Heart left ventricle (tissue), 16 donors: ENCODE results near the gene GC. TPM values are rescaled to one million over a fixed set of nuclear protein-coding genes. Genes with fewer than 3 reads are reported as not detected.

ENCODE experiments used
- ATAC-seq, 4 donors: fragments of 200-7000 bp; cut with Tn5 transposase; one replicate each; pipeline ENCODE4 v1.9.1; 2020 to 2022; ENCODE audit warnings: moderate library complexity in 4 of 4, mild to moderate bottlenecking in 3 of 4, moderate number of reproducible peaks in 1 of 4
- DNase-seq, 5 donors: peaks; one replicate each; pipeline ENCODE4 v3.0.0-alpha.2; 2020
- H3K27ac ChIP-seq, 12 donors: fragments of 200-600 bp; sonication (generic) in 4 of 12; one replicate each; pipeline versions ENCODE4 v1.5.0 to v1.8.0; 2016 to 2022; ENCODE audit warnings: mild to moderate bottlenecking in 2 of 12
- H3K27me3 ChIP-seq, 9 donors: fragments of 200-600 bp; sonication (generic) in 2 of 9; one replicate each; pipeline versions ENCODE4 v1.5.1 to v1.8.0; 2016 to 2022; ENCODE audit warnings: mild to moderate bottlenecking in 3 of 9
- H3K36me3 ChIP-seq, 9 donors: fragments of 200-600 bp; sonication (generic) in 2 of 9; one replicate each; pipeline versions ENCODE4 v1.5.0 to v1.8.0; 2018 to 2022; ENCODE audit warnings: mild to moderate bottlenecking in 2 of 9
- H3K4me1 ChIP-seq, 12 donors: fragments of 200-600 bp; sonication (generic) in 4 of 12; one replicate each; pipeline versions ENCODE4 v1.5.0 to v1.8.0; 2016 to 2022; ENCODE audit warnings: mild to moderate bottlenecking in 3 of 12
- H3K4me3 ChIP-seq, 12 donors: fragments of 200-600 bp; sonication (generic) in 4 of 12; one replicate each; pipeline versions ENCODE4 v1.5.0 to v1.8.0; 2017 to 2022; ENCODE audit warnings: mild to moderate bottlenecking in 9 of 12, moderate library complexity in 4 of 12
- H3K9me3 ChIP-seq, 12 donors: fragments of 200-600 bp; sonication (generic) in 4 of 12; one replicate each; pipeline versions ENCODE4 v1.5.0 to v1.8.0; 2016 to 2022; ENCODE audit warnings: mild to moderate bottlenecking in 1 of 12
- POLR2A ChIP-seq, 2 donors: fragments of 450-650 bp; IDR thresholded peaks; one replicate each; pipeline ENCODE4 v1.6.1; 2017; ENCODE audit warnings: antibody characterized with exemption in 2 of 2, mild to moderate bottlenecking in 2 of 2, moderate library complexity in 2 of 2
- WGBS, 4 donors: extraction: QIAGEN DNeasy Blood & Tissue Kit in 2 of 4; methylation state at CpG; one replicate each; pipeline versions ENCODE4 v1.1.5 to v1.1.7; 2013 to 2018; 5-methylcytosine and 5-hydroxymethylcytosine counted together
- intact Hi-C, 10 donors: fragments of 100-400 bp; cut with DNase I; formaldehyde crosslinking; loops; one replicate each; pipeline versions ENCODE4 v1.11.1 to v1.14.2; 2022
- polyA plus RNA-seq, 2 donors: library from polyadenylated mRNA; stranded (reverse); fragments of 200-250 nt; gene quantifications; one replicate each; pipeline ENCODE4 v1.2.3, GENCODE V29; 2013
- total RNA-seq, 9 donors: library from RNA; depleted of rRNA in 2 of 9; stranded (reverse); fragments of >200 nt in 2 of 9; fragmentation: NEBNext Ultra II Directional in 3 of 9; extraction: Animal tissue kit (Norgen Biotek cat#: 25700) in 3 of 9; gene quantifications; one replicate each; pipeline versions ENCODE4 v1.1.0 to v1.2.4, GENCODE V29; 2016 to 2023
- TF ChIP-seq, protein P1 (sequence below), 12 donors: fragments of 200-600 bp; sonication (generic) in 4 of 12; IDR thresholded peaks; one replicate each; pipeline versions ENCODE4 v1.5.0 to v1.8.0; 2018 to 2022; ENCODE audit warnings: antibody characterized with exemption in 12 of 12, mild to moderate bottlenecking in 5 of 12
- donor health status: ischemic (EF 13 %, LVEDD 7.1; RV severe dilation, severe dysfunction).
- donor health status: healthy with polysubstance abuse.
- donor health status: DM: no; HTN: yes; CAD: no.
- donor health status: DM: no; HTN: no; CAD: no.
- donor health status: ischemic (EF 25% LVEDD 6.9; RV normal size, moderate dysfunction).
- donor health status: ischemic (EF 25% LVEDD 5.7; RV mildly dilated, moderate dysfunction).
- donor health status: healthy.
- donor health status: DM: yes; HTN: yes; CAD: no.
- donor health status: ischemic (EF 35%, LVEDD 5.7; RV mildly dilated, moderate dysfunction).
- donor health status: nonischemic (EF 11% LVEDD 7.7; RV severe dilation, severe dysfunction).
- donor health status: DM: yes; HTN: yes; CAD: no.
- donor health status: PGD.
- donor health status: ischemic (EF 29% LVEDD 5.4; RV normal size, mild dysfunction).
- donor health status: nonischemic (EF 23%, LVEDD 6.1; RV moderate dilation, normal function).

Gene GC
- total and polyA plus RNA-seq, 11 donors: 0.11 to 0.55 TPM; not detected in 9

DNA sequence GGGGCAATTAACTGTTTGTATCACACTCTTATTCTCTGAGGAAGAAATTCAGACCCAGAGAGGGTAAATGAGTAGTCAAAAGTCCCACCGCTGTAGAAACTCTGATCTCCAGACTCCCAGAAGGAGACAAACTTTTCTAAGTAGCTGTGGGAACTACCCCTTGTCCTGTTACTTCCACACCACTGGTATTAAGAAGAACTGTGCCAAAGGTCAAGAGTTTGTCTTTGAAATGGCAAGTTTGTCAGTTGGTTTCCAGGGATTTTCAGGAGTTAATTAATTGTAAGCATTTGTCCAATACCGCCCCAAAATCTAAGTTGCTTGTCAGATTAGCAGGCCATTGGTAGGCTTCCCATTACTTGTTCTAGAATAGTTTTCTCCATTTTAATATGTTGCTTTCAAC is 85.7 kb downstream of the GC start:
- H3K36me3 ChIP-seq: no peaks in the 10 kb centered on the region
- DNase-seq (no peak), ATAC-seq (no peak)
- no peaks in the 10 kb centered on the region for H3K27me3 ChIP-seq
- WGBS, 4 donors: 86 to 97% (median 90%) methylated on average over 2 of the region's 2 CpGs
- H3K9me3 ChIP-seq: no peaks in the 10 kb centered on the region
- H3K4me3 ChIP-seq: no peak overlapping the region
- H3K27ac ChIP-seq: no peak overlapping the region
- TF ChIP-seq, protein P1, sequence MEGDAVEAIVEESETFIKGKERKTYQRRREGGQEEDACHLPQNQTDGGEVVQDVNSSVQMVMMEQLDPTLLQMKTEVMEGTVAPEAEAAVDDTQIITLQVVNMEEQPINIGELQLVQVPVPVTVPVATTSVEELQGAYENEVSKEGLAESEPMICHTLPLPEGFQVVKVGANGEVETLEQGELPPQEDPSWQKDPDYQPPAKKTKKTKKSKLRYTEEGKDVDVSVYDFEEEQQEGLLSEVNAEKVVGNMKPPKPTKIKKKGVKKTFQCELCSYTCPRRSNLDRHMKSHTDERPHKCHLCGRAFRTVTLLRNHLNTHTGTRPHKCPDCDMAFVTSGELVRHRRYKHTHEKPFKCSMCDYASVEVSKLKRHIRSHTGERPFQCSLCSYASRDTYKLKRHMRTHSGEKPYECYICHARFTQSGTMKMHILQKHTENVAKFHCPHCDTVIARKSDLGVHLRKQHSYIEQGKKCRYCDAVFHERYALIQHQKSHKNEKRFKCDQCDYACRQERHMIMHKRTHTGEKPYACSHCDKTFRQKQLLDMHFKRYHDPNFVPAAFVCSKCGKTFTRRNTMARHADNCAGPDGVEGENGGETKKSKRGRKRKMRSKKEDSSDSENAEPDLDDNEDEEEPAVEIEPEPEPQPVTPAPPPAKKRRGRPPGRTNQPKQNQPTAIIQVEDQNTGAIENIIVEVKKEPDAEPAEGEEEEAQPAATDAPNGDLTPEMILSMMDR (IDR thresholded peaks at IDR 0.05): no peak
- no peak for TF ChIP-seq POLR2A (IDR thresholded peaks at IDR 0.05)
- intact Hi-C loops: no loop called here
- no peaks in the 10 kb centered on the region for H3K4me1 ChIP-seq

DNA sequence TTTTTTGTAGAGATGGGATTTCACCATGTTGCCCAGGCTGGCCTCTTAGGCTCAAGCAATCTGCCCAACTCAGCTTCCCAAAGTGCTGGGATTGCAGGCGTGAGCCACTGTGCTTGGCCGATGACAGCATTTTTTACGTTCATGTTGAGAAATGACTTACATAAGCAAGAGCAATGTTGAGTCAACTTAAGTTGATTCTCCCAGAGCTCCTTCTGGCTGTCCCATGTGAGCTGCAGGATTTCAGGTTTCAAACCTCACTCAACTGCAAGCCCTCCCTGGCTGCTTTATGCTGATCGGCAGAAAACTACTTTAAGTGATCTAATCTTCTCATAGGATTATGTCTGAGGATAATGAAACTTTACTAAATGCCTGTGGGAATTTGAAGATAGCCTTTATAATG is 86.8 kb downstream of the GC start:
- ATAC-seq (no peak), DNase-seq (no peak)
- intact Hi-C loops: no loop called here
- Histone ChIP-seq H3K27ac (no peak overlapping the region), H3K4me3 (no peak overlapping the region), H3K36me3 (no peaks in the 10 kb centered on the region), H3K9me3 (no peaks in the 10 kb centered on the region), H3K4me1 (no peaks in the 10 kb centered on the region), H3K27me3 (no peaks in the 10 kb centered on the region)
- TF ChIP-seq POLR2A (IDR thresholded peaks at IDR 0.05): no peak
- TF ChIP-seq, protein P1 (IDR thresholded peaks at IDR 0.05): no peak
- WGBS, 4 donors: 88 to 91% (median 90%) methylated on average over 4 of the region's 4 CpGs

GRCh38 chr4:71694961-71695360 is 88.9 kb downstream of the GC start:
- 59 to 73% (median 69%) methylated on average over 5 of the region's 5 CpGs for WGBS, 4 donors
- H3K9me3 ChIP-seq: no peaks in the 10 kb centered on the region
- intact Hi-C loops: no loop called here
- DNase-seq (no peak), ATAC-seq (no peak)
- TF ChIP-seq, protein P1 (IDR thresholded peaks at IDR 0.05): no peak
- TF ChIP-seq POLR2A (IDR thresholded peaks at IDR 0.05): no peak
- no peak overlapping the region for H3K27ac ChIP-seq
- H3K36me3 ChIP-seq: no peaks in the 10 kb centered on the region
- H3K4me1 ChIP-seq: no peaks in the 10 kb centered on the region
- no peaks in the 10 kb centered on the region for H3K27me3 ChIP-seq
- H3K4me3 ChIP-seq: no peak overlapping the region

DNA sequence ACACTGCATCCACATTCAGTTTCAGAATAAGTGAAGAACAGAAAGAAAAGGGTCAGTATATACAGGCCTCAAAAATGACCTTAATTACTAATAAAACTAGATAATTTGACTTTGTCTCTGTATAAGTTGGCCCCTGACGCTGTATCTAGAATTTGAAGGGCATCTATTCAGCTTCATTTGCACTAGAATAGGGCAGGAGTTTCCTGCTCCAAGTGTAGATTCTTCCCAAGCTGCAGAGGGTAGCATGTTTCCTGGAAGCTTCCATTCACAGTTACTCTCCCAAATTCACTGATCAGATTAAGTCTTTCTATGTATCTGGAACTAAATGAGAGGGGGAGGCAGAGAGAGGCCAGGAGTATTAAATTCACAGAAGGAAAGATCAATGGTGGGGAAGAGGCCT is 90.9 kb downstream of the GC start:
- WGBS, 4 donors: 57 to 69% (median 64%) methylated on average over 1 of the region's 1 CpG
- DNase-seq: no peak
- intact Hi-C loops: no loop called here

More for the DNA sequence above, 90.9 kb downstream of the GC start:
- H3K9me3 ChIP-seq: no peaks in the 10 kb centered on the region
- H3K4me3 ChIP-seq: no peak overlapping the region
- TF ChIP-seq, protein P1 (IDR thresholded peaks at IDR 0.05): no peak
- no peak for TF ChIP-seq POLR2A (IDR thresholded peaks at IDR 0.05)
- H3K36me3 ChIP-seq: no peaks in the 10 kb centered on the region
- H3K4me1 ChIP-seq: no peaks in the 10 kb centered on the region
- H3K27ac ChIP-seq: no peak overlapping the region
- H3K27me3 ChIP-seq: no peaks in the 10 kb centered on the region
- no peak for ATAC-seq
